H9 (cell line): ENCODE measurements around the gene COL23A1. TPM values are rescaled to one million over a fixed set of nuclear protein-coding genes. Genes with fewer than 3 reads are reported as not detected.

Experiments
- DNase-seq: peaks from one replicate; pipeline ENCODE4 v3.0.0-alpha.2; 2017
- H2AFZ ChIP-seq: one replicate; pipeline ENCODE4 v1.6.1; 2013; ENCODE audit warnings: mild to moderate bottlenecking, low read length, control low read depth, moderate library complexity
- H2AK5ac ChIP-seq: 2 replicates; pipeline ENCODE4 v1.6.1; 2013; ENCODE audit warnings: low read length, control low read depth, mixed read lengths; ENCODE audit not compliant: insufficient read length
- H2BK120ac ChIP-seq: one replicate; pipeline ENCODE4 v1.6.1; 2013; ENCODE audit warnings: low read depth, mild to moderate bottlenecking, low read length, control low read depth, inconsistent platforms; ENCODE audit not compliant: poor library complexity, severe bottlenecking
- H2BK12ac ChIP-seq: 2 replicates; pipeline ENCODE4 v1.6.1; 2013; ENCODE audit warnings: low read length, control low read depth, mixed read lengths, low read depth; ENCODE audit not compliant: insufficient read length
- H2BK15ac ChIP-seq: 2 replicates; pipeline ENCODE4 v1.6.1; 2013; ENCODE audit warnings: low read depth, low read length, control low read depth
- H2BK20ac ChIP-seq: one replicate; pipeline ENCODE4 v1.6.1; 2013; ENCODE audit warnings: low read depth, mild to moderate bottlenecking, low read length, control low read depth, inconsistent platforms; ENCODE audit not compliant: poor library complexity, severe bottlenecking
- H2BK5ac ChIP-seq: 2 replicates; pipeline ENCODE4 v1.6.1; 2013; ENCODE audit warnings: low read length, control low read depth, mixed read lengths; ENCODE audit not compliant: insufficient read length
- H3K14ac ChIP-seq: 2 replicates; pipeline ENCODE4 v1.6.1; 2013; ENCODE audit warnings: low read length, control low read depth; ENCODE audit not compliant: insufficient read depth
- H3K18ac ChIP-seq: 2 replicates; pipeline ENCODE4 v1.6.1; 2013; ENCODE audit warnings: low read depth, mild to moderate bottlenecking, mixed read lengths, low read length, control low read depth; ENCODE audit not compliant: insufficient read length
- H3K23ac ChIP-seq: 2 replicates; pipeline ENCODE4 v1.6.1; 2013; ENCODE audit warnings: low read length, control low read depth, mixed read lengths, low read depth; ENCODE audit not compliant: insufficient read length
- H3K23me2 ChIP-seq: 2 replicates; pipeline ENCODE4 v1.6.1; 2013; ENCODE audit warnings: low read depth, mild to moderate bottlenecking, mixed read lengths, low read length, control low read depth; ENCODE audit not compliant: insufficient read length, poor library complexity, severe bottlenecking
- H3K27ac ChIP-seq: 2 replicates; pipeline ENCODE4 v1.5.1; 2013; ENCODE audit warnings: low read length, control low read depth, mixed read lengths, low read depth; ENCODE audit not compliant: insufficient read length
- H3K27me3 ChIP-seq: 2 replicates; pipeline ENCODE4 v1.6.1; 2013; ENCODE audit warnings: low read length, control low read depth, inconsistent platforms; ENCODE audit not compliant: insufficient read depth
- H3K4ac ChIP-seq: 2 replicates; pipeline ENCODE4 v1.6.1; 2013; ENCODE audit warnings: low read depth, mild to moderate bottlenecking, control low read depth, inconsistent platforms, low read length, moderate library complexity
- H3K4me1 ChIP-seq: 2 replicates; pipeline ENCODE4 v1.6.1; 2013; ENCODE audit warnings: low read length, control low read depth, inconsistent platforms; ENCODE audit not compliant: insufficient read depth
- H3K4me2 ChIP-seq: 2 replicates; pipeline ENCODE4 v1.6.1; 2013; ENCODE audit warnings: low read length, control low read depth, mixed read lengths; ENCODE audit not compliant: insufficient read length, insufficient read depth
- H3K56ac ChIP-seq: 2 replicates; pipeline ENCODE4 v1.6.1; 2013; ENCODE audit warnings: low read depth, mild to moderate bottlenecking, mixed read lengths, low read length, control low read depth; ENCODE audit not compliant: insufficient read length
- H3K79me1 ChIP-seq: 2 replicates; pipeline ENCODE4 v1.6.1; 2013; ENCODE audit warnings: low read depth, mild to moderate bottlenecking, moderate library complexity, low read length, control low read depth, inconsistent platforms; ENCODE audit not compliant: insufficient read depth, poor library complexity, severe bottlenecking
- H3K79me2 ChIP-seq: 2 replicates; pipeline ENCODE4 v1.6.1; 2013; ENCODE audit warnings: low read length, control low read depth, inconsistent platforms; ENCODE audit not compliant: insufficient read depth
- H3K9ac ChIP-seq: 2 replicates; pipeline ENCODE4 v1.6.1; 2013; ENCODE audit warnings: low read length, control low read depth, mixed read lengths; ENCODE audit not compliant: insufficient read length; ENCODE audit errors: extremely low read depth
- H3K9me3 ChIP-seq: one replicate; pipeline ENCODE4 v1.6.1; 2013; ENCODE audit warnings: low read depth, low read length, inconsistent platforms; ENCODE audit not compliant: control insufficient read depth
- H3T11ph ChIP-seq: one replicate; pipeline ENCODE4 v1.6.1; 2013; ENCODE audit warnings: mild to moderate bottlenecking, low read length, control low read depth, inconsistent platforms
- H4K20me1 ChIP-seq: one replicate; pipeline ENCODE4 v1.6.1; 2013; ENCODE audit not compliant: control insufficient read depth, insufficient read length, insufficient read depth
- H4K5ac ChIP-seq: 2 replicates; pipeline ENCODE4 v1.6.1; 2013; ENCODE audit warnings: low read depth, mild to moderate bottlenecking, mixed read lengths, low read length, control low read depth; ENCODE audit not compliant: insufficient read length
- H4K8ac ChIP-seq: replicated peaks from 2 replicates; pipeline ENCODE4 v1.6.1; 2013; ENCODE audit warnings: low read length, control low read depth, mixed read lengths, low read depth; ENCODE audit not compliant: insufficient read length
- H4K91ac ChIP-seq: 2 replicates; pipeline ENCODE4 v1.6.1; 2013; ENCODE audit warnings: low read depth, mild to moderate bottlenecking, moderate library complexity, mixed read lengths, low read length, control low read depth; ENCODE audit not compliant: insufficient read length
- H3K27ac Mint-ChIP-seq, 3 experiments: 2 replicates in 2 of 3; 3 replicates in 1 of 3; pipeline ENCODE4 v1.8.0; 2020 to 2021; ENCODE audit warnings: mixed read lengths in 3 of 3, mild to moderate bottlenecking in 1 of 3, moderate library complexity in 1 of 3
- H3K27me3 Mint-ChIP-seq: 2 replicates; pipeline ENCODE4 v1.8.0; 2021; ENCODE audit warnings: low read depth, mild to moderate bottlenecking, moderate library complexity, mixed read lengths
- H3K36me3 Mint-ChIP-seq, 3 experiments: 2 replicates in 2 of 3; 3 replicates in 1 of 3; pipeline ENCODE4 v1.8.0; 2020 to 2021; ENCODE audit warnings: low read depth in 3 of 3, mixed read lengths in 3 of 3; ENCODE audit not compliant: insufficient read depth in 1 of 3
- H3K4me1 Mint-ChIP-seq, 2 experiments: 2 replicates each; pipeline ENCODE4 v1.8.0; 2020; ENCODE audit warnings: mixed read lengths in 2 of 2
- H3K4me3 Mint-ChIP-seq, 2 experiments: 2 replicates in 1 of 2; 3 replicates in 1 of 2; pipeline ENCODE4 v1.8.0; 2020 to 2021; ENCODE audit warnings: mild to moderate bottlenecking in 2 of 2, mixed read lengths in 2 of 2, moderate library complexity in 1 of 2
- H3K9me3 Mint-ChIP-seq, 2 experiments: 2 replicates in 1 of 2; 3 replicates in 1 of 2; pipeline ENCODE4 v1.8.0; 2020; ENCODE audit warnings: mild to moderate bottlenecking in 2 of 2, mixed read lengths in 2 of 2, moderate library complexity in 1 of 2
- CTCF ChIP-seq: fragments of 200-600 bp; sonication (generic); conservative IDR thresholded peaks from 3 replicates; pipeline ENCODE4 v1.8.0; 2021; ENCODE audit warnings: antibody characterized with exemption, mild to moderate bottlenecking
- total RNA-seq: library from RNA; stranded (reverse); gene quantifications from 2 replicates; pipeline ENCODE4 v1.2.1, GENCODE V29; 2021

Gene COL23A1
- total RNA-seq, 1 experiment from 2014 or later, result 2.6 TPM

DNA sequence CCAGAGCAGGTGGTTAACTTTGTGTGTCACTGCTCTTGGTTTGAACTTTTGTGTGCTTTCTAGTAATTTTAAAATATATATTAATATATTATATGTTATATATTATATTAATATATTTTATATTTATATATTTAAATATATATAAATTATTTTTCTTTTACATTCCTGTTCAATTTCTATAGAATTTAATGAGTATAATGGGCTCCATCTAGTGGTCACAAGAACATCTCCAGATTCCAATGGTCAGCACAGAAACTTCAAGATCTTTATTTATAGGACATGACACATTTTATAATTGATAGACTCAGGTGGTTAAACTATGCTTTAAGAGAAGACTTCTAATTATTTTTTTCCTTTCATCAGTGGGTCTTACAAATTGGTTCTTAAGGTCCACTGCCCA is 39.1 kb downstream of the COL23A1 start:
- Mint-ChIP-seq H3K36me3 (peaks cover 0 to 4% (median 0%) of the 10 kb centered on the region in 3 experiments; a peak in 2 of 7 replicates), H3K4me1 (peaks cover 34 to 36% of the 10 kb centered on the region in 2 experiments), H3K27me3 (peaks cover 19% of the 10 kb centered on the region), H3K9me3 (no peaks in the 10 kb centered on the region; a peak in 2 of 5 replicates), H3K4me3 (no peak overlapping the region), H3K27ac (no peak overlapping the region)
- Histone ChIP-seq H3T11ph (no peak overlapping the region), H3K27me3 (no peaks in the 10 kb centered on the region; the same call in 1 of the 2 replicates), H3K56ac (no peak overlapping the region), H3K18ac (no peak overlapping the region), H4K8ac (no peak overlapping the region), H2BK5ac (no peak overlapping the region), H3K4me1 (no peaks in the 10 kb centered on the region; the same call in 1 of the 2 replicates), H2BK12ac (no peak overlapping the region), H3K79me1 (no peaks in the 10 kb centered on the region), H3K23ac (no peak overlapping the region), H3K9me3 (no peaks in the 10 kb centered on the region), H3K14ac (no peak overlapping the region), H3K79me2 (no peaks in the 10 kb centered on the region), H4K5ac (no peak overlapping the region), H3K27ac (no peak overlapping the region), H3K9ac (no peak overlapping the region), H2AFZ (no peak overlapping the region), H2BK120ac (no peak overlapping the region), H2BK20ac (no peak overlapping the region), H3K23me2 (no peaks in the 10 kb centered on the region), H4K91ac (no peak overlapping the region), H3K4ac (no peak overlapping the region), H3K4me2 (no peak overlapping the region), H2AK5ac (no peak overlapping the region), H4K20me1 (no peaks in the 10 kb centered on the region), H2BK15ac (no peak overlapping the region)
- TF ChIP-seq CTCF, result peak; percentile 68
- no peak for DNase-seq
